ENCODE results near the gene ZNF816.
"Not testable (repeated sequence)": the region's sequence is repeated elsewhere in the genome, so short reads cannot be mapped to it uniquely, and the experiment has no call there.

ZNF816 gene

GRCh38 chr19:52962394-52963246, at the start of gene ZNF816:
Gene ZNF816, minus strand, starts transcription at chr19:52962881. Its CDS starts 6,792 bp downstream, at chr19:52956089.
- peak; percentile 97 to 99 for DNase-seq (ENCODE audit: low read depth in 2 of 2)

GRCh38 chr19:53012006-53012405, 49.3 kb upstream of the ZNF816 start:
- DNase-seq (ENCODE audit: low read depth in 2 of 2), result no peak

- no peak for DNase-seq (ENCODE audit: low read depth in 2 of 2)
These were observed 47.8 kb upstream of the ZNF816 start for GRCh38 chr19:53010494-53010893.

DNA sequence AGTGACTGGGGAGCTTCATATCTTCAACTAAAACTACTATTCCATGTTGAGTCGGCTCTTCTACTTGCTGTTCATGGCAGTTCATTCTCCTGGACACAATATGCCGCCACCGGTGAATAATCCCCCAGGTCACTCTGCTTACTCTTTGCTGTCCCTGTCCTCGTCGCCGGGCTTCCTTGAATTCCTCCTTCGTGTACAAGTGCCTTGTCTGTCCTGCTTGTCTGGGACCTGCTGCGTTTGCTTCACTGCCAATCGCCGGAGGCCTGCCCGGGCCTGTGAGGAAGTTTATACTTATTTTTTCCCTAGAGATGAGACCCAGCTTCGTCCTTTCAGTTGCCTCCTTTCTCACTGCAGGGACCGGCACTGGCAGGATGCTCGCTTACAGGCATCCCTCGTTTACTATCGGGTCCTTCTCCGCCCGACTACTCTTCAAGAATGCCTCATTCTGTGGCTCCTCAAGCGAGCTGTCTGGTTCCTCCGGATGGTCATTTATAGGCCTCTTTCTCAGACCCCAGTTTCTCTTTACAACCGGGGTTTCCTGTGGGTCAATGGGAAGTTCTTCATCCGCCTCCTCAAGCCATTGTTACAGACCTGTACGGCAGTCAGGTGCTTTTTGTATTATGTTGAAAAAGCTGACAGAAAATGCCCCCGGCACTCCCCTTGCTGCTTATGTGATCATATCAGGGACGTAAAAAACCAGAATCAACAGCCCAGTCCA, 45.5 kb upstream of the ZNF816 start:
- DNase-seq (ENCODE audit: low read depth in 2 of 2), result no peak

DNA sequence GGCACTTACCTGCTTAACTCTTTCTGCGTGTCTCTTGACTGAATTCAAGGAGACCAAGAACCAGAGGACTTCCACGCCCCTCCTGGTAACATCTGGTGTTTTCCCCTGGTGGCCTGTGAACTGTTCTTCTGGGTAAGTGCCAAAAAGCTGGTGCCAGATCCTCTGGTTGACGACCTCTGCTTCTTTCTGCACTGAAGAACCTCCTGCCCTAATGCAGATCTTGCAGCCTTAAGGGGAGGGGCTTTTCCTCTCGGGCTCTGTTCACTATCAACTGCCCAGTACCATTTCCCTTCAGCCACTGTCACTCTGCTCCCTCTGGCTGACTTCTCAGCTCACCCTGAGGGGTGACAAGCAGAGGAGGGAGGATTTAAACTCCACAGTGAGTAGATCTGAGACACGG, 44.9 kb upstream of the ZNF816 start:
- no peak for DNase-seq (ENCODE audit: low read depth in 2 of 2)

- no peak for DNase-seq (ENCODE audit: low read depth in 2 of 2)
These were observed 44.5 kb upstream of the ZNF816 start for GRCh38 chr19:53007200-53007599.

DNA sequence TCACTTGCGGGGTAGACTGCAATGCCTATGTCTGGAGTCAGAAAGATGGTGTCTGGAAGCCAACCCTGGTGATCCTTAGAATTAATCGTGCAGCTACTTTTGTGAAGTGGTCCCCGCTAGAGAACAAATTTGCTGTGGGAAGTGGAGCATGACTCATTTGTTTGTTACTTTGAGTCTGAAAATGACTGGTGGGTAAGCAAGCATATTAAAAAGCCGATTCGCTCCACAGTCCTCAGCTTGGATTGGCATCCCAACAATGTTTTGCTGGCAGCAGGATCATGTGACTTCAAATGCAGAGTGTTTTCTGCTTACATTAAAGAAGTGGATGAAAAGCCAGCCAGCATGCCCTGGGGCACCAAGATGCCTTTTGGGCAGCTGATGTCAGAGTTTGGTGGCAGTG, 41.6 kb upstream of the ZNF816 start:
- DNase-seq (ENCODE audit: low read depth in 2 of 2), result no peak

GRCh38 chr19:53002479-53002878, 39.8 kb upstream of the ZNF816 start:
- no peak for DNase-seq (ENCODE audit: low read depth in 2 of 2)

- DNase-seq (ENCODE audit: low read depth in 2 of 2), result no peak
These were observed 35.3 kb upstream of the ZNF816 start for GRCh38 chr19:52997975-52998374.

- DNase-seq (ENCODE audit: low read depth in 2 of 2), result no peak
These were observed 33.0 kb upstream of the ZNF816 start for GRCh38 chr19:52995711-52996110.

GRCh38 chr19:52993342-52994178, 30.9 kb upstream of the ZNF816 start:
- DNase-seq (ENCODE audit: low read depth in 2 of 2), result peak; percentile 66 to 68

DNA sequence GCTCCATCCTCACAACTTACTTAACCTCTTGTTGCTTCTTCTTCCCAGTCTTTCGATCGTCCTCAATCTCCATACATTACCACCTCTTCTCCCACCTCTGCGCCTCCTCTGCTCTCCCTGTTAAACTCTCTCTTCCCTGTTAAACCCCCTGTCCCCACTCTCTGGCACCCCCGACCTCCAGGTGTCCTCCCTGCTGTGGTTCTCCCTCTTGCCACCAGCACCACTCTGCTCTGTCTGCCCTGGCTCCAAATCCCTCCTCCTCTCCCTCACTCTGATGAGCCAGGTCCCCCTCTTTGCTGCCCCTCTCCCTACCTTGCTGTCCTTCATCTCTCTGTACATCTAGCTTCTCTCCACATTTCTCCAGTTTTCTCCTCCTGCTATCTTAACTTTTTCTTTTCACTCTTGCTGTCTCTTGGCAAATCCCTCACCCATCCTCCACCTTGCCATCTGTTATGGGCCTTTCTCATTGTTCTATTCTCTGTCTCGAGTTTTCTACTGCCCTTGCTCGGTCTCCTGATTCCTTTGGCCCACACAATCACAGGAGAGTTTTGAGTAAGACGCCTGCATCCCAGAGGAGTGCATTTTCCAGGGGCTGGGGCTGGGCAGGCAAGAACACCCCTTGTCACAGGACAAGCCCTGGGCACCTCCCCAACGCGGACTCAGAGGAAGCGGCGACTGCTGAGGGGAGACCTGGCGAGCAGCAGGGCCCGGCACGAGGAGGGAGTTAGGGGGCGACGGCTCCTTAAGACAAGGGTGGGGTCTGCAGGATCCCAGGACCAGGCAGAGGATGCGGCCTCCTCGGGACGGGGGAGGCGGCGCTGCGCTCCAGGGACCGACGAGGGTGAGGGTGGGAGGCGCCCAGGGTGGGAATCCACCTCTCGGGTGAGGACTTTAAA, 29.7 kb upstream of the ZNF816 start:
- no peak for DNase-seq (ENCODE audit: low read depth in 2 of 2)

- no peak for DNase-seq (ENCODE audit: low read depth in 2 of 2)
These were observed 28.8 kb upstream of the ZNF816 start for GRCh38 chr19:52991484-52991883.

DNA sequence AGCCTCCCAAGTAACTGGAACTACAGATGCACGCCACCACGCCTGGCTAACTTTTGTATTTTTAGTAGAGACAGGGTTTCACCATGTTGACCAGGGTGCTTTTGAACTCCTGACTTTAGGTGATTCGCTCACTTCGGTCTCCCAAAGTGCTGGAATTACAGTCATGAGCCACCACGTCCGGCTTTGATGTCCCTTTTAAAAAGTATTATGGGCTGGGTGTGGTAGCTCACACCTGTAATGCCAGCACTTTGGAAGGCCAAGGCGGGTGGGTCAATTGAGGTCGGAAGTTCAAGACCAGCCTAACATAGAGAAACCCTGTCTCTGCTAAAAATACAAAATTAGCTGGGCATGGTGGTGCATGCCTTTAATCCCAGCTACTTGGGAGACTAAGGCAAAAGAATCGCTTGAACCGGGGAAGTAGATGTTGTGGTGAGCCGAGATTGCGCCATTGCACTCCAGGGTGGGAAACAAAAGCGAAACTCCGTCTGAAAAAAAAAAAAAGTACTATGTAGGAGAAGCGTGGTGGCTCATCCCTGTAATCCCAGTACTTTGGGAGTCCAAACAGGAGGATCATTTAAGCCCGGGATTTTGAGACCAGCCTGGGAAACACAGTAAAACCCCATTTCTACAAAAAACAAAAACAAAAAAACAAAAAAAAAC, 28.2 kb upstream of the ZNF816 start:
- DNase-seq (ENCODE audit: low read depth in 2 of 2), result no peak

DNA sequence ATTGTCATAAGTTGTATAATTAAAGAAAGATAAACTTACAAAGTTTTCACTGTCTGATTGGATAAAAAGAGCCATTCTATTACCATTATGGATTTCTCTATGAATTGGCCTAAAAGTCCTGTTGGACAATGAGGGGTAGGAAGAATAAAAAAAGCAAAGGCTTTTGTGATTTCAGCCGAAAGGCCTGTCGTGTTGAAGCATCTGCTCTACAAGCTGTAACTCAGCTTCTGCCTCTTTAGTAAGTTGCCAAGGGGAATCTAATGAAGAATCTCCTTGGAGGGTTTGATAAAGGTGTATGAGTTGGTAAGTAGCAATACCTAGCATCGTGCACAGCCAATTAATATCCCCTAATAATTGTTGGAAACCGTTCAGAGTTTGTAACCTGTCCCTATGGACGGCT, 25.8 kb upstream of the ZNF816 start:
- no peak for DNase-seq (ENCODE audit: low read depth in 2 of 2)

DNA sequence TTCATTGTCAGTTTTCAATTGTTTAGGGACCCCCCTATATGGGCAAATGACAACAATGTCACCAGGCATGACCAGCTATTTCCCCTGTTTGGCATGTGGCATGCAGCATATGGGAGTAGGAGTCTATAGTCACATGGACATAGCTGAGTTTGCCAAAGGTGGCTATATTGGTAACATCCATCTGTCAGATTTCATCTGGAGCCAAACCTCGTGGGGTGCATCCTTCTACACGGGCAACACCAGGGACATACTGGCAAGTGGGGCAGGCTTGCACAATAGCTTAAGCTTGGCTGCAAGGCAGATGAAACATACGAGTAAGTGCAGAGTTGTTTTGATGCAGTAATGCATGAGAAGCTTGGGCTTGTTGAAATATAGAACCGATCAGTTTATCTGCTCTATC, 24.5 kb upstream of the ZNF816 start:
- DNase-seq (ENCODE audit: low read depth in 2 of 2), result no peak

- DNase-seq (ENCODE audit: low read depth in 2 of 2), result not testable (repeated sequence)
These were observed 20.5 kb upstream of the ZNF816 start for GRCh38 chr19:52983167-52983566.

DNA sequence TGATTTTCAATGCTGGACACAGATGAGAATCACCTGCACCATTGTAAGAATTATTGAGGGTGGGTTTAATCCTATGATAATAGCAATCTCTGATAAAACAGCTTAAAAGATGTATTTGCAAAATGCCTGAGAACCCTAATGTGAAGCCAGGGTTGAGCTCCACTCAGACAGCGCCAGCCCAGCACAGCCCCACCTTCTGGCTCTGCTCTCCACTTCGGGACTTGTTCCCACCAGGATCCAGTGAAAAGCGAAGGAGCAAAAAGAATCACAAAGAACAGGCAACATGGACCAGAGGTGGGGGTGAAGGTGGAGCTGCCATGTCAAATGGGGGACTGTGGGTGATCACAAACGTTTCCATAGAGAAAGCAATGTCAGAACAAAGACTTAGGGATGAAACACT, 18.6 kb upstream of the ZNF816 start:
- DNase-seq (ENCODE audit: low read depth in 2 of 2), result no peak

- DNase-seq (ENCODE audit: low read depth in 2 of 2), result no peak
These were observed 5.1 kb upstream of the ZNF816 start for GRCh38 chr19:52967772-52968171.

DNA sequence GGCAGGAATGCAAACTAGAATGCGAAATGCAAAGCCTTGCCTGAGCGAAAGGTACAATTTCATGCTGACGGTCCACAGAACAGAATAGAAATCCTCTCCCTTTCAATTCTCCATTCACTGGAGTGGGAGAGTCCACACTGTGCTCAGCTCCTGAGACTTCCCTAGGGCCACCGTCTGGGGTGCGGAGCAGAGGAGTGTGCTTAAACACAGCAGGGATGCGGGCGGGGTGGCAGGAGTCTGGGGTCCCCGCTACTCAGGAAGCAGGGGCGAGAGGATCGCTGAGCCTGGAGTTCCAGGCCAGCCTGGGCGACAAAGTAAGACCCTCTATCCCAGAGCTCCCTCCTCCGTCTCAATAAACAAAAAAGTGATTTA, 552 bp upstream of the ZNF816 start:
- no peak for DNase-seq (ENCODE audit: low read depth in 2 of 2)

DNA sequence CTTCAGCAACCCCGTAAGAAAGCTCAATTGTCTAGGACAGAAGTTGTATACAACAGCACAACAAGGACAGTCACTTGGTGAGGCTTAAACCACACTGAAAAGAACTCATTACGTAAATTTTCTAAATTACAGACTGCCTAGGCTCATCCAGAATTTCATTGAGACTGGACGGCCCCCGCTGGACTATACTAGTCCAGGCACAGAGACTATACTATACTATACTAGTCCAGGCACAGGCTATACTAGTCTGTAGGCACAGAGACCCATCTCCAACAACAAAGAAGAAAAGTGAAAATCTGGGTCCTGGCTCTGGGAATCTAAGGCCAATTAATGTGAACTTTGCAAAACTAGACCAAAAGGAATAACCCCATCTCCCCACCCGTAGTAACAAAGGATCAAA, 700 bp downstream of the ZNF816 start:
- no peak for DNase-seq (ENCODE audit: low read depth in 2 of 2)

Measured in stimulated activated CD4-positive, alpha-beta T cell treated with anti-CD3 and anti-CD28 coated beads, Interleukin-15, amount 100 ng/mL, for 48 hours (primary cell).